Choroid plexus epithelial cell (primary cell): ENCODE measurements around the gene DGKG.

ENCODE experiments used
- DNase-seq: peaks from one replicate; pipeline ENCODE4 v3.0.0-alpha.2; 2010; ENCODE audit warnings: low read depth
- H3K4me3 ChIP-seq: 2 replicates; pipeline ENCODE4 v1.5.1; 2011; ENCODE audit warnings: low read depth, mild to moderate bottlenecking, control low read depth, low read length, moderate library complexity
- TF ChIP-seq, protein P1 (sequence below): conservative IDR thresholded peaks from 2 replicates; pipeline ENCODE4 v1.5.1; 2011; ENCODE audit warnings: low read depth, mild to moderate bottlenecking, control low read depth, inconsistent platforms, low read length, moderate library complexity

Gene DGKG

DNA sequence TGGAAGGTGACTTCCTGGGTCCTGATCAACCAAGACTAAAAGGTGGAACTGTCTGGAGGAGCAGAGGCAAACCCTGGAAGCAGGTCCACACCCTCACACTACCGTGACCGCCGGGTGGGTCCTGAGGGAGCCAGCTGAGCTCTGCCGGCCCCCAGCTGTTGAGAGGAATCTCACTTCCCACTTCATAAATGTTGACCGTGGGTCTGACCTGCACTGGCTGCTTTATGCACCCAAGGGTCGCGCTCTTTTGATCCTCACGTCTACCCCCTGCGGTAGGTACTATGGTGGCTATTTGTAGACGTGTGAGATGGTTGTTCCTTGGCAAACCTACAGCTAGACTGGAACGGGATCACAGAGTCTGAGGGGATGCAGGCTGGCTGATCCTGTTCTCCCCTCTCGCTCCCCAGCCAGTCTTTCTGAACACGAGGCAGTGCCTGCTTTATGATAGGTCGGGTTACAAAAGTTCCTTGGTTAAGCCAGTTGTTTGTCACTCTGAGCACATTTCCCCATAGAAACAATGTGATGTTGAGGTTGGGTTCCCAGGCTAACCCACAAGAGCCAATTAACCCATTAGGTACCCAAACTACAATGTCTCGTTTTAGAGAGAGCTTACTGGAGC is 140.2 kb downstream of the DGKG start:
- DNase-seq: no peak
- H3K4me3 ChIP-seq: no peak overlapping the region
- TF ChIP-seq, protein P1, sequence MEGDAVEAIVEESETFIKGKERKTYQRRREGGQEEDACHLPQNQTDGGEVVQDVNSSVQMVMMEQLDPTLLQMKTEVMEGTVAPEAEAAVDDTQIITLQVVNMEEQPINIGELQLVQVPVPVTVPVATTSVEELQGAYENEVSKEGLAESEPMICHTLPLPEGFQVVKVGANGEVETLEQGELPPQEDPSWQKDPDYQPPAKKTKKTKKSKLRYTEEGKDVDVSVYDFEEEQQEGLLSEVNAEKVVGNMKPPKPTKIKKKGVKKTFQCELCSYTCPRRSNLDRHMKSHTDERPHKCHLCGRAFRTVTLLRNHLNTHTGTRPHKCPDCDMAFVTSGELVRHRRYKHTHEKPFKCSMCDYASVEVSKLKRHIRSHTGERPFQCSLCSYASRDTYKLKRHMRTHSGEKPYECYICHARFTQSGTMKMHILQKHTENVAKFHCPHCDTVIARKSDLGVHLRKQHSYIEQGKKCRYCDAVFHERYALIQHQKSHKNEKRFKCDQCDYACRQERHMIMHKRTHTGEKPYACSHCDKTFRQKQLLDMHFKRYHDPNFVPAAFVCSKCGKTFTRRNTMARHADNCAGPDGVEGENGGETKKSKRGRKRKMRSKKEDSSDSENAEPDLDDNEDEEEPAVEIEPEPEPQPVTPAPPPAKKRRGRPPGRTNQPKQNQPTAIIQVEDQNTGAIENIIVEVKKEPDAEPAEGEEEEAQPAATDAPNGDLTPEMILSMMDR: no peak

DNA sequence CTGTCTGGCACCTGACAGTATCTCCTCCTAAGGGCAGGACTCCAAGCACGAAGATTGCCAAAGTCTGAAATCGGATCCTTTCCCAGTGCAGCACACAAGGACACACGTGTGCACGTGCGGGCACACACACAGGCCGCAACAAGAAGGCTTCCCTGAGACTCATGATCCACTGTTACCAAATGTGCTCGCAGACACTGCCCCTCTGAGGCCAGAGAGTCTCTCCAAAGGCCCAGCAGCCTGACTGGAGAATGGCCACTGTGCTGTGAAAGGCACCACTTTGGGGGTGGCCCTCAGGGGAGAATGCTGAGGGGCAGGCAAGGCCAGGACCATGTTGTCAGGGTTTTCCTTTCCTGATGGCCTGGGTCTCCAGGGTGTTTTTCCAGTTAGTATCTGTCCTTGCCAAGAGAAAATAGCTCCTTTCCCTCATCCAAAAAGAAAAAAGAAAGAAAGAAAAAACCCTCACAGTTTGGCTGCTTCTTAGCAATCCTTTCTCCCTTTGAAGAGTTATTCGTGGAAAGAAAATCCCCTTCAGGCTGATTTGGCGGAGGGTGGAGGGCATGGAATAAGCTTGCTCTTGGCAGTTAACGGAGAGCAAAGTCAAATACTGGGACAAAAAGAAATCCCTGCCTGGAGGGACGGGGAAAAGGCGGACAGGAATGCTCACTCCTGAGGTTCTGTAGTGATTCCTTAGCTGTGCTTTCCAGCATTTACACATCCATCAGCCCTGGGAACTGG is 141.0 kb downstream of the DGKG start:
- TF ChIP-seq, protein P1: peak; percentile 38
- no peak overlapping the region for H3K4me3 ChIP-seq
- peak; percentile 29 for DNase-seq

DNA sequence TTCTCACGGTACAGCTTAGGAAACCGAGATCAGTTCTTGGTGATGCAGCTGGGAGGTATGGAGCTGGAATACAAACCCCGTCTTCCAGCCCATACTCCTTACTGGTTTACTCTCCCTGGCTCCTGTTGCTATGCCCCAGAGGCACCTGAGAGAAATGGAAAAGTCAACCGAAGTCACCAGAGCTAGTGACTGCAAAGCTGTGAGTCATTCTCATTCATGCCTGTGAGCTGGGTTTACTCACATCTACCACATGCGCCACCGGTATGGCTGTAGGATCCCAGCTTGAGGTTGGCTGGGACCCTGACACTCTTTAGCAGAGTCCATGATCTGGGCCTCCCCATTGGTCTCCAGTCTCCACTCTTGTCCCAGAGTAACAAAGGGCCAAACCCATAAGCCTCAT is 141.7 kb downstream of the DGKG start:
- no peak overlapping the region for H3K4me3 ChIP-seq
- DNase-seq: no peak
- TF ChIP-seq, protein P1: no peak

DNA sequence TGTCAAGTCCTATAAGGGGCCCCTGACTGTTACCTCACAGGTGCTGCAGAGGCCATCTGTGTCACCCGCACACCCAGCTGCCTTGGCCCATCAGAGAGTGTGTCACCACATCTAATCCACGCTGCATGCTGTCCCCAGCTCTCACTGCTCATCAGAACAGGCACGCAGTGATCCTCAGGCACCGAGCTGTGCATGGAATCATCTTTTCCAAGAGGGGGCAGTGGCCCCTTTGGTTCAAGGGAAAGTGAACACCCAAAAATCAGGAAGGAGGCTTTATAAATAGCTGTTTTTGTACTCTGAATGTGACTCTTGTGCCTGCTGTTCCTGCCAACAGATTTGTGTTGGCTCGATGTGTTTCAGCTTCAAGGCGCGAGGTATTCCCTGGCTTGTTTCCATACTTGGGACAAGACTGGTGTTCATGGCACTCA is 142.8 kb downstream of the DGKG start:
- H3K4me3 ChIP-seq: no peak overlapping the region
- DNase-seq: no peak
- TF ChIP-seq, protein P1: no peak

DNA sequence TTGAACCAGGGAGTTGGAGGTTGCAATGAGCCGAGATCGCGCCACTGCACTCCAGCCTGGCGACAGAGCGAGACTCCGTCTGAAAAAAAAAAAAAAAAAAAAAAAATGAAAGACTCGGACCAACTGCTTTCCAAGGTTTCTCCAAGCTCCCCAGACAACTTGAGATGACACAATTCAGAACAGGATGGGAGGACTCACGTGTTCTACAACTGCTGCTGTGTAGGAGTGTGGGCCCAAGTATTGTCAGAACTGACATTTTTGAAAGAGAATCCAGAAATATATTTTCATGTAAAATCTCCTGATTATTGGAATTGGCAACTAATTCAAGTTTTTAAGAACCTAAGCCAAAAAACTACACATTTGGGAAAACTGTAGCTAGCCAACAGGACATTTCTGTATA is 143.6 kb downstream of the DGKG start:
- no peak for DNase-seq
- no peak overlapping the region for H3K4me3 ChIP-seq
- TF ChIP-seq, protein P1: no peak

DNA sequence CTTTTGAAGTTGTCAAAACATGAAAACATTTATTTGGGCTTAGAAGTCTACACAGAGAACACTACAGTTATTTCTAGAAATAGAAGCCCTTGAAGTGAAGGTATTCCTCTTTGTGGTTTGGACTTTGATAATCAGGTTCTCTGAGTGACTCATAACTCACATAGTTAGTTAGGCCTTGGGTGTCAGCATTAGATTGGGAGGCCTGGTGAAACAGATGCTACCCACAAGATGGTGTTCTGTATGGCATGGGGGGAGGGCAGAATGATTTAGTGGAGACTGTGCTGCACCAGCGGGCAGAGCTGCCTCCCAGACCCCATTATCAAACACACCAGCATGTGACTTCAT is 144.2 kb downstream of the DGKG start:
- no peak for DNase-seq
- TF ChIP-seq, protein P1: no peak
- no peak overlapping the region for H3K4me3 ChIP-seq
